Measurements from ENCODE around the gene RASSF7.

The RASSF7 gene

DNA sequence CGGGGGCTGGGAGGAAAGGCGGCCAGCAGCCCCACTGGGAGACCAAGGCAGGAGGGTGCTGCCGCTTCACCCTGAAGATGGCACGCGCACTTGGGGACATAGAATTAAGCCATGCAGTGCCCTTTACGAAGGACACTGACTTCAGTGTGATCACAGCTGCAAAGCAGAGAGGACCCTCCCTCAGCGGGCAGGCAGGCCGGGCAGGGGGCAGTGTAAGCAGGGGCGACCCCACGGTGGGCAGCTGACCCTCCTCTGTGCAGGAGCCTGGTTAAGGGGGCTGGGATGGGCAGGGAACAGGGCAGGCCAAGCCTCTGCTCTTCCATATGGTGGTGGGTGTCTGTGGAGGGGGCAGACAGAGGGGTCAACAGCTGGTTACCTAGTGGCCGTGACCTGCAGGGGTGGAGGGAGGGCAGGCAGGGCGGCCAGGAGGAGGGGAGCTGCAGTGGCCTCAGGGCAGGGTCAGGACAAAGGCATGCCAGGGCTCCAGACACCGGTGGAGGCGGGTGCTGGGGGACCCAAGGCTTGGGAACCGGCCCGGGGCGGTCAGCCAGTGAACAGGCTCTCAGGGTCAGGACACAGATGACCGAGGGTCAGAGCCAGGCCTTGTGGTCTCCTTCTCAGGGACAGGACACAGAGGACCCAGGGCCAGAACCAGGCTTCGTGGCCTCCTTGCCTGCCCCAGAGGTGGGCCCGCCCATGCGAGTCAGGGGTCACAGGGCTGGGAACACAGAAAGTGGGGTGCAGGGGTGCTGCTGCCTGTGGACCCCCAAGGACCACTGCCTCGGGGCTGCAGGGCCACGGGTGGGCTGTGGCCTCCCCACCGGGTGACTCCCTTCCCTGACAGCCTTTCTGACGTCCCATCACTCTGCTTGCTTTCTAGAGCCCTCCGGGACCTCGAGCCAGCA lies 7.4 kb upstream of the RASSF7 start:
- DNase-seq: no peak

DNA sequence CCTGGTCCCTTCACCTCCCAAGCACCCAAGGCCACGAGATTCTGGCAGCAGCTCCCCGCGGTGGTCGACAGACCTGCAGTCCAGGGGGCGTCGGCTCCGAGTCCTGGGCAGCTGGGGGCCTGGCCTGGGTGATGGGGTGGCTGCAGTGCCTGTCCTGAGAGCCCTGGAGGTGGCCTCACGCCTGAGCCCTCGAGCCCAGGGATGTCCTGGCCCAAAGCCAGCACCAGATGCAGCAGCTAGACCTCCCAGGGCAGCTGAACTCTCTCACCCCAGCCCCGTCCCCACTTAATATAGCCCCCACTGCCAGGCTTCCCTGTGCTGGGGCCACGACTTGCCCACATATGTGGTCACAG lies 6.8 kb upstream of the RASSF7 start:
- DNase-seq: no peak

DNA sequence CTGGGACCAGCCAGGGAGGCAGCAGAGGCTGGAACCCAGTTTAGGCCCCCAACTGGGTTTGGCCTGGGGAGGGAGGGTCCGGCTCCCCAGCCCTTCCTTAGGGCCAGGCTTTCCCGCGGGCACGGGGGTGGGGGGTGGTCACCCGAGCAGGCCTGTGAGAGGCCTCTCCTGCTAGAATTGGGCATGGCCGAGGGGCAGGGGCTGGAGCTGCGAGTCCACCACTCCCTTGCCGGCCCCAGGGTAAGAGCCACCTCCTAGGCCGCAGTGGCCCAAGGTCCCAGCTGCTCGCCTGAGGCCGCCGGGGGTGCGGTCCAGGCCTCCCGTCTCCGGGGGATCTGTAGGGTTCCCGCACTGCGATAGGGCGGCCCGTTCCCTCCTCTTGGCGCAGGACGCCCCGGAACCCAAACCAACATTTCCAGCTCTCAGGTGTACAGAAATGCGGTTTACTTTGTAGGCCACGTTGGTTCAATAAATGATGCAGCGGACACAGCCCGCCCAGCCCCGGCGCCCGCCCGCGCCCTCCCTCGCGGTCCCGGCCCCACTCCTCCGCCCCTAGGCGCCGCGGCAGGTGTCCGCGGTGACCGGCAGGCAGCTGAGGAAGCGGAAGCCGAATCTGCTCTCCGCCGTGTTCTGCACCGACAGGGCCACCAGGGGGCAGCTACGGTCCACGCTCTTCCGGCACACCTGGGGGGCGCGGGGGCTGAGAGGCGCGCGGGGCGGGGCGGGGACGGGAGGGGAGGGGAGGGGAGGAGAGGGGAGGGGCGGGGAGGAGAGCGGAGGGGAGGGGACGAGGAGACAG lies 6.1 kb upstream of the RASSF7 start:
- DNase-seq: peak; percentile 71

DNA sequence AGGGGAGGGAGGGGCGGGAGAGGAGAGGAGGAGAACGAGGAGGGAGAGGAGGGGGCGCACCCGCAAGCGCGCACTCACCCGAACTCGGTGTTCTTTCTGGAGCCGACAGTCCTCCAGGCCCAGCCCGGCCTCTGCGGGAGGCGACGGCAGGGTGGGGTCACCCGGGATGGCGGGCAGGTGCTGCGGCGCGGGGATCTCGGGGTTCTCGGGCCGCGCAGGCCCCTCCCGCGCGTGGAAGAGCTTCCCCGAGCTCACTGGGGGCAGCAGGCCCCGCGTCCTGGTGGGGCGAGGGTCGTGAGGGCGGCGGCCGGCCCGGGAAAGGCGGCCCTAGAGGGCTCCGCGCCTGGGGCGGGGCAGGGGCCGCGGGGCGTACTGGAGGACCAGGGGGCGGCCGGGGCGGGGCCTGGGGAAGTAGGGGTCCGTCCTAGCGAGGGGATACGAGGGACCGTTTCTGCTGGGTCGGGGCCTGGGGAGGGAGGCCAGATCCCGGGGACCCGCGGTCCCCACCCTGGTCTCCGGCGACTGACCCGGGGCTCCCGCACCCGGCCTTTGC lies 5.5 kb upstream of the RASSF7 start:
- DNase-seq: no peak

DNA sequence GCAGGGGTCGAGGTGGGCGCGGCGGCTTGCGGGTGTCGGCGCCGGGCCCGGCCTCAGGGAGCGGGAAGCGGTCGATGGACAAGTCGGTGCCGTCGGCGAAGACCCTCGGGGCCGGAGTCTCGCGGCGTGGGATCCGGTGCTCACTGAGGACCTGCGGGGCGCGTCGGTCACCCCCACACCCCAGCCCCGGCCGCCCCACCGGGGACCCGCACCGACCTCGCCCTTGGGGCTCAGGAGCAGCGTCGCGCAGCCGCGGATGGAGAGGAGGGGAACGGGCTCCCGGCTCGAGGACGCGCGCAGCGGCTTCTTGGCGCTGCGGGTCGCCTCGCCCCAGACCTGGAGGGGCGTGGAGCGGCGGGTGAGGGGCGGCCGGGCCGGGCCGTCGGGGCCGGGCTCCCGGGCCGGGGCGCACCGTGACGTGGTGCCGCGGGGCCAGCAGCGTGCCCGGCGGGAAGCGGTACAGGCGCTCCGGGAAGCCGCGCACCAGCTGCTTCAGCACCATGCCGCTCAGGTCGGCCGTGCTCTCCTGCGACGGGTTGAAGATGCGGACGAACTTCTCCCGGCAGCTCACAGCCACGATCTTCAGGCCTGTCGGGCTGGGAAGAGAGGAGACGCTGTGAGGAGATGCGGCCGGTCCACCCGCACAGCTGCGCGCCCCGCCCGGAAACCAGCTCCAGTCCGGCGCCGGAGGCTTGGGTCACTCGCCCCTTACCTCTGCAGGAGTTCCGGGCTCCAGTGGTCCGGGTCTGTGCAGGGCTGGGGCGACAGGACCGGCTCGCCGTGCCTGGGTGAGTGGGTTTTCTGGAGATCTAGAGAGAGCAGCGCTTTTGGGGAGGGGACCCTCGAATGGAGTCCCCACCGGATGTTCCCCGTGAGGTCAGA lies 4.7 kb upstream of the RASSF7 start:
- DNase-seq: no peak

DNA sequence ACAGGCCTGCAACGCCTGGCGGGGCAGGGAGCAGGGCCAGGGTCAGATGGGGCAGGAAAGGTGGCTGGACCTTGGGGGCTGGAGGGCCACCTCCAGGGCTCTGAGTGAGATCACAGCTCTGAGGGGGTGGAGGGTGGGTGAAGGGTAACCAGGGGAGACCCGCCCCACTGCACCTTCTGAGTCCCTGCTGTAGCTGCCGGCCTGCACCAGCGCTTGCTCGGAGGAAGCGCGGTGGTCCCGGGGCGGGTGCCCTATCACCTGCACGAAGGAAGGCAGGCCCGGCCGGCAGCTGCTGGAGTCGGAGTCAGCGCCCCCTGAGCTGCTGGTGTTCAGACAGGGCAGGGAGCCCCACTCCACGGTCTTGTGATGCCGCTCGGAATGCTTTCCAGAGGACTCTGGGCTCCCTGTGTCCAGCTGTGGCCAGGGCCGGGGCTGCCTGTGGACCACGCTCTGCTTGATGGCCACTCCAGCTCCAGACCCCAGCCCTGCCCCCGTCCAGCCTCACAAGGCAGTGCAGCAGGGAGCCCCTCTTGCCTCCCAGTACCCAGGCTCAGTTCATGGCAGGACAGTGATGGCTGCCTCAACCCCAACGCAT lies 4.0 kb upstream of the RASSF7 start:
- no peak for DNase-seq

DNA sequence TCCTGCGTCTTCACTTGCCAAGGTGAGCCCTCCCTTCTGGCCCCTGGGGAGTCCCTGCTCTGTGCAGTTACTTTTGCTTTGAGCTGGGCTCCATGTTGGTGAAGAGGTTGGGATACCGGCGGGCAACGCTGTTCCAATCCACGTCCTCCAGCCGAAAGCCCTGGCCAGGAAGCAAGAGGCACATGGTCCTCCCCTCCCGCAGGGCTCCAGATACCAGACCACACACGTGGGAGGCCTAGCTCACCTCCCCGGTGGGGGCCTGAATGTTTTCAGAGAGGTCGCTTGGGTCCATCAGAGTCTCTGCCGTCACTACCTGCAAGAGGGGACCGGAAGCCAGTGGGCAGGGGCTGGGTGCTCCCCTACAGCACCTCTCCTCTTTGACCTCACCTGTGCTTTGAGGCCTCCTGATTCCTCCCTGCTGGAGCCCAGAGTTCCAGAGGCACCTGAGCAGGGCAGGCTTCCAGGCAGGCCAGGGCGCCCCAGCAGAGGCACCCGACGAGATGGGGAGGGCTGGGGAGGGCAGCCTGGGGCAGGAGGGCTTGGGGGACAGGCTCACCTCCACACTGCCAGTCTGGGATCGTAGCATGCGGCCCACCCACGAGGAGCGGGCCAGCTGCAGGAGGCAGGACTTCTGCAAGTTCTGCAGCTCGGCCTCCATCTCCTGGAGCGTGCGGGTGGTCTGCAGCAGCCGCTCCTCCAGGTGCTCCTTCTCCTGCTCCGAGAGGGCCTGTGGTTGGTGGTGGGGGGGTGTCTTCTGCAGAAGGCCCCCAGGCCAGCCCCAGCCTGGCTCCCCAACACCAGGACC lies 3.2 kb upstream of the RASSF7 start:
- no peak for DNase-seq

DNA sequence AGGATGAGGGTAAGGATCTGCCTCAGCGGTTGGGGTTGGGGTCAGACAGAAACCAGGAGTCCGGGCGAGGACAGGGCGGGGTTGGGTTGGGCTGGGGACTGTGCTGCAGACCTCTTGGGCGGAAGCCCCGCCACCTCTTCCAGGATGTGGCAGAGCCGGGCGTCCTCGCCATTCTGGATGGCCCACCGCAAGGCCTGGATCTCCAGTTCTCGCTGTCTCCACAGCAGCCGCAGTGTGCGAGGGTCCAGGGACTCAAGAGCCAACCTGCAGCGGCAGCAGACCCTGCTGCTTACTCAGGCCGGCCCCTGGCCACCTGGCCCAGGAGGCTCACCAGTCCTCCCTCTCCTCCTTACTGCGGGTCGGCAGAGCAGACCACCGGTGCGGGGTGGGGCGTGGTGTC lies 2.3 kb upstream of the RASSF7 start:
- DNase-seq: no peak

DNA sequence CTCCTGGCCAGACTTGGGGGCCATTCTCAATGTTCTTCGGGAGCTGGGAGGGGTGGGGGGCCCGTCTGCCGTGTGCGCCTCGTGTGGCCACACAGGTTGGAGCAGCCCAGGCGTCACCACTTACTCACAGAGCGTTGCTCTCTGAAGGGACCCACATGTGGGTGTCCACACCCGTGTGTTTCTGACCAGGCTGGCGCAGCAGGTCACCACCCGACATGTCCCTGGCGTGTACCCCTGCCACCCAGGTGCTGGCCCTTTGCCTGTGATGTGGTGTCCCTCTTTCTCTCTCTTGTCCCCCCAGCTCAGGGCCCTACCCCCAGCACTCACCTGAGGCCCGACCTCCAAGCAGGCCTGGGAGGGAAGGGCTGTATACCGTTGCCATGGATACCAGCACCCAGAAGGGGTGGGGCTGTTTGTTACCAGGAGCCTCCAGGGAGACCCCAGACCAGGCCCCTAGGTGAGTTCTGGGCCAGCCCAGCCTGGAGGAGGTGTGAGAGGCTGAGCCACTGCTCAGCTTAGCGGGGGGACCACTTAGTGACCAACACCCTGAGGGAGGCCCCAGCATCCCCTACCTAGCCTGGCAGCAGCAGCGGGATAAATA lies 1.6 kb upstream of the RASSF7 start:
- DNase-seq: no peak

DNA sequence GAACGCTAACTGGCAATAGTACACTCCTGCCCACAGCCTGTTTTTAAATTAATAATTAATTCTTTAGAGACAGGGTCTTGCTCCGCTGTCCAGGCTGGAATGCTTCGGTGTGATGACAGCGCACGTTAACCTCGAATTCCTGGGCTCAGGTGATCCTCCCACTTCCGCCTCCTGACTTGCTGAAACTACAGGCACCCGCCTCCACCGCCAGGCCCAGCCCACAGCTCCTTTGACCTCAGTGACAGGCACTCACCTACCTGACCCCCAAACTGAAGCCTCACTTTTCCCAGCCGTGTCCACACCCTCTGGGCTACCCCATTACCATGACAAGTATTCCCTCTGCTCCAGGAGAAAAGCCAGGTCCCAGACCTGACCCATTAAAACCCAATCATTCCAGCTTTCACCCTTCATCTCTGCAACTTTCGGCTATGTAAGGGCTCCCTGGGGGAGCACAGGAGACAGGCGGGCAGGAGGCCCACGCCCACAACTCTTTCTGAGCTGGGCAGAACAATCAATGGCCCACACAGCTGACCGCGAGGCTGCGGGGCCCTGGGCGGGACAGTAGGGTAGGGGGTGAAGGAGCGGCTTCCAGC lies 962 bp upstream of the RASSF7 start:
- no peak for DNase-seq

DNA sequence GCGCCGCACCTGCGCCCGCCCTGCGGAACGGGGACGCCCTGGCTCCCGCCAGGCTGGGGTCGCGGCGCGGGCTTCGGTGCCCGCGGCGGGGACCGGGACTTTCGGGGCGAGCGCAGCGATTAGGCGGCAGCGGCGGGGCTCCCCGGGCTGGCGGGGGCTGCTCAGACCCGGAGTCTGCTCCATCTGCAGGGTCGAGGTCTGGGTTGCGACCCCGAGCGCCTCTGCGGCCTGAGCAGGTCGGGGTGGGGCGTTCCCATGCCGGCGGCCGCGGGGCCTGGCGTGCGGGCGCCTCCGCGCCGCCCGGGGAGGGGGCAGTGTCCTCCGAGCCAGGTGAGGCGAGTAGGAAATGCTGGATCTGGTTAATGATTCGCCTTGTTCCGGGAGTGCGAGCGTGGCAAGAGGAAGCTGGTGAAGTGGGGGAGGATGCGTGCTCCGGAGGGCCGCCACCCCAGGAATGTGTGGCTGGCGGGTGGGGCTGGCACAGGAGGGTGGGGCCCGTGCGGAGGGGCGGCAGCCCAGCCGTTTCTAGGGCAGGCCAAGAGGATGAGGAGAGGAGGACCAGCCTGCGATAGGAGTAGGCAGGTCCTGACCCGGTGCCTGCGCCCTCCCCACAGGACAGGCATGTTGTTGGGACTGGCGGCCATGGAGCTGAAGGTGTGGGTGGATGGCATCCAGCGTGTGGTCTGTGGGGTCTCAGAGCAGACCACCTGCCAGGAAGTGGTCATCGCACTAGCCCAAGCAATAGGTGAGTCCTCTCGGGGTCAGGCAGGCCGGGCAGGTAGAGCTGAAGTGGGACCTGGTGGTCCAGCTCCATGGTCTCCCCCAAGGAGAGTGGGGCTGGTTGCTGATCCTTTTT lies 606 bp downstream of the RASSF7 start:
- no peak for DNase-seq

DNA sequence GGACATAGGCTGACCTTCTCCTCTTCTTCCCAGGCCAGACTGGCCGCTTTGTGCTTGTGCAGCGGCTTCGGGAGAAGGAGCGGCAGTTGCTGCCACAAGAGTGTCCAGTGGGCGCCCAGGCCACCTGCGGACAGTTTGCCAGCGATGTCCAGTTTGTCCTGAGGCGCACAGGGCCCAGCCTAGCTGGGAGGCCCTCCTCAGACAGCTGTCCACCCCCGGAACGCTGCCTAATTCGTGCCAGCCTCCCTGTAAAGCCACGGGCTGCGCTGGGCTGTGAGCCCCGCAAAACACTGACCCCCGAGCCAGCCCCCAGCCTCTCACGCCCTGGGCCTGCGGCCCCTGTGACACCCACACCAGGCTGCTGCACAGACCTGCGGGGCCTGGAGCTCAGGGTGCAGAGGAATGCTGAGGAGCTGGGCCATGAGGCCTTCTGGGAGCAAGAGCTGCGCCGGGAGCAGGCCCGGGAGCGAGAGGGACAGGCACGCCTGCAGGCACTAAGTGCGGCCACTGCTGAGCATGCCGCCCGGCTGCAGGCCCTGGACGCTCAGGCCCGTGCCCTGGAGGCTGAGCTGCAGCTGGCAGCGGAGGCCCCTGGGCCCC lies 1.4 kb downstream of the RASSF7 start:
- DNase-seq: no peak

DNA sequence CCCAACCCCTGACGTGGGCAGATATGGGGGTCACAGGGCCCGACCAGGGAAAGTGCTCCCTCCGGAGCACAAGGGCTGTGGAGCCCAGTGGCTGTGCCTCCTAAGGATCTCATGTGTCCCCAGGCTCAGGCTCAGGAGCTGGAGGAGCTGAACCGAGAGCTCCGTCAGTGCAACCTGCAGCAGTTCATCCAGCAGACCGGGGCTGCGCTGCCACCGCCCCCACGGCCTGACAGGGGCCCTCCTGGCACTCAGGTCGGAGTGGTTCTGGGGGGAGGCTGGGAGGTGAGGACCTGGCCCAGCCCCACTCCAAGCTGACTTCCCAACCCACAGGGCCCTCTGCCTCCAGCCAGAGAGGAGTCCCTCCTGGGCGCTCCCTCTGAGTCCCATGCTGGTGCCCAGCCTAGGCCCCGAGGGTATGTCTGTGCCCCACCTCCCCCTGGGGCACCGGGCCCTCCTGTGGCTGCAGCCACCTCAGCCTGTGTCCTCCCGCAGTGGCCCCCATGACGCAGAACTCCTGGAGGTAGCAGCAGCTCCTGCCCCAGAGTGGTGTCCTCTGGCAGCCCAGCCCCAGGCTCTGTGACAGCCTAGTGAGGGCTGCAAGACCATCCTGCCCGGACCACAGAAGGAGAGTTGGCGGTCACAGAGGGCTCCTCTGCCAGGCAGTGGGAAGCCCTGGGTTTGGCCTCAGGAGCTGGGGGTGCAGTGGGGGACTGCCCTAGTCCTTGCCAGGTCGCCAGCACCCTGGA lies 2.5 kb downstream of the RASSF7 start:
- DNase-seq: no peak

DNA sequence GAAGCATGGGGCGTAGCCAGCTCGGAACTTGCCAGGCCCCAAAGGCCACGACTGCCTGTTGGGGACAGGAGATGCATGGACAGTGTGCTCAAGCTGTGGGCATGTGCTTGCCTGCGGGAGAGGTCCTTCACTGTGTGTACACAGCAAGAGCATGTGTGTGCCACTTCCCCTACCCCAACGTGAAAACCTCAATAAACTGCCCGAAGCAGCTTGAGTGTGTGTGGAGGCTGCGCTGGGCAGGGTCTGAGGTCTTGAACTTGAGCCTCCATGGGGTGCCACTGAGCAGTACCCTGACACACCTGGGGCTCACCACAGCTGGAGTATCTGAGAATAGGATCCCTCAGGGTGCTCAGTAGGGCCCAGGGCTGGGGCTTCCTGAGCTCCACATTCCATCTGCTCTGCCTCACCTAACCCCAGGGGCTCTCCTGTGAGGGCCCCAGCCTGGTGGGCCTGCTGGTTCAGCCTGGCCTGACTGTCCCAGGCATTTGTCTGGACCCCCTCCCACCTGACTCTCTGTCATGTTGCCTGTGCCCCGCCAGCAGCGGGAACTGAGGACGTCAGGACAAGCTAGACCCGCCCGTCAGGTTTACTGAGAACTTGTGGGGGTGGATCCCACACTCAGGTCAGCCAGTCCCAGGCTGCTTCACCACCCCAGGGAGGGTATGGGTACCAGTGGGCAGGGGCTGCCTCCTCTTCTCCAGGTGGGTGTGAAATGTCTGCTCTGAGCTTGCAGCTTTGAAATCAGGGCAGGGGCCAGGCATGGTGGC lies 3.2 kb downstream of the RASSF7 start:
- DNase-seq: no peak

DNA sequence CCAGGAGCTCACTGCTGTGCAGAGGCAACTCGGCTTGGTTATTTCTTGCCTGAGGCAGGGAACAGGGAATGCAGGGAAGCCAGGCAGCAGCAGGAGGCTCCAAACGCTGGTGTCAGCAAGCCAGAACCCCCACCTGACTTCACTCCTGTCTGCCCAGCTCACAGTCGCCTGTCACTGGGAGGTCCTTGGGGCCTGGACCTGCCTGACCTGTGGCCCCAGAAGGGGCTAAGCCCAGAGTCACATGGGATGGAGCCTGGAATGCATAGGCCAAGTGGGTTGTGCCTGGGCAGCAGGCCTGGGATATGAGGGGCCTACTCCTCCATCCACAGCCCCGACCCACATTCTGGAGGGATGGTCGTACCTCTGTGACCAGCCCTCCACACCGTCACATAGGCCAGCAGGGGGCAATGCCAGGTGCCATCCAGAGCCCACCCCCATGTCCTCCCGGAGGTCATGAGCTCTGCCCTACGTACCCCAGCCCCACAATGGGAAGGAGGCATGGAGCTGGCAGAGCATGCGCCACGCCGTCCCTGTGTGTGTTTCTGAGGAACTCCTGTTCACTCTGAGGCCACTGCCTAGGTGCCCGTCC lies 5.2 kb downstream of the RASSF7 start:
- no peak for DNase-seq

DNA sequence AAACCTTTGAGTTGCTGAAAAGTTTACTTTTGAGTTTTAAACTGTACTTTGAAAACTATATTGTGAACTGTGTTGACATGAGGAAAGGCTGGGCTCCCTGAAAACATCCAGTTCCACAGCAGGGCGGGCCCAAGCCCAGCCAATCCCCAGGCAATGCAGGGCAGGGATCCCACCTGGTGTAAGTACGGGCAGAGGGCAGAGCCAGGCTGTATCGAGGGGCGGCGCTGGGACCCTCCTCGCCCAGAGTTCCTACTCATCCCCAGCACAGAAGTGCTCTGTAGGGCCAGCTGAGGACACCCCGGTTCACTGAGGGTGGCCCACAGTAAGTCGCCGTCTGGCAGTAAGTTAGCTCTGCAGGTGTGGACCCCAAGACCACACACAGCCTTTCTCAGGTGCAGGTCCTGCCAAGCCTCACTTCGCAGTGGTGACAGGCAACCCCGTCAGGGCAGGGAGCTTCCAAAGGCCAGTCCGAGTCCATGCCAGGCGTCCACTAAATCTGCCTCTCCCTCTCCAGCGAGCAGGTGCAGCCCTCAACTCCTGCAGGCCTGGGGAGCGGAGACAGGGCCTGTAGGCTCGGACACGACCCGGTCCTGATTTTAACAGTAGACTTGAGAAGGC lies 6.3 kb downstream of the RASSF7 start:
- DNase-seq: no peak

All from stimulated activated CD4-positive, alpha-beta T cell treated with anti-CD3 and anti-CD28 coated beads, Interleukin-1b, Interleukin-23, amount 100 ng/mL, for 48 hours (primary cell).